ENCODE measurements around the gene PRR14L. TPM values are rescaled to one million over a fixed set of nuclear protein-coding genes. Genes with fewer than 3 reads are reported as not detected.

The PRR14L gene
- total RNA-seq, 4 donors from 2014 or later, result 23.8 to 31.2 (median 30.3) TPM

- ATAC-seq (ENCODE audit: low FRiP score), result peak; percentile 68
- TF ChIP-seq CTCF (IDR thresholded peaks at IDR 0.05), result no peak
- no peak for DNase-seq (ENCODE audit: low spot score)
Observed at GRCh38 chr22:31739795-31740201, 10.1 kb downstream of the PRR14L start.

GRCh38 chr22:31738566-31738965 lies 11.4 kb downstream of the PRR14L start:
- DNase-seq (ENCODE audit: low spot score) (no peak), ATAC-seq (ENCODE audit: low FRiP score) (no peak)
- TF ChIP-seq CTCF (IDR thresholded peaks at IDR 0.05), result no peak

DNA sequence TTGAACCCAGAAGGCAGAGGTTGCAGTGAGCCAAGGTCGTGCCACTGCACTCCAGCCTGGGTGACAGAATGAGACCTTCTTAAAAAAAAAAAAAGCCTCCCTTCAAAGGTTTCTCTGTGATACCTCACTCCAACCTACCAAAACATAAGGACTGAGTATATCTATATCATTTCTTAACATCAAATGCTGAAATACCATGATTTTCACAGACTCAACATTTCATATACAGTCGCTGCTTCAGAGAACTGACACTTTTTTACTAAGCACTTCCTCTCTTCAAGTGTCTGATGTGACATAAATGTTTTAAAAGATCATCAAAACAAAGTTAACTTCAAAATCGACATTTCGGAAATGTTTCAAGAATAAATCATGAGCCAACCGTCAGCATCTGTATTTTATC lies 12.0 kb downstream of the PRR14L start:
- no peak for ATAC-seq (ENCODE audit: low FRiP score)
- DNase-seq (ENCODE audit: low spot score), result no peak
- TF ChIP-seq CTCF (IDR thresholded peaks at IDR 0.05), result no peak

GRCh38 chr22:31736458-31736857 lies 13.5 kb downstream of the PRR14L start:
- ATAC-seq (ENCODE audit: low FRiP score), result no peak
- no peak for TF ChIP-seq CTCF (IDR thresholded peaks at IDR 0.05)
- DNase-seq (ENCODE audit: low spot score), result no peak

- DNase-seq (ENCODE audit: low spot score) (no peak), ATAC-seq (ENCODE audit: low FRiP score) (peak; percentile 55)
- TF ChIP-seq CTCF (IDR thresholded peaks at IDR 0.05), result no peak
Observed at GRCh38 chr22:31734512-31734911, 15.4 kb downstream of the PRR14L start.

DNA sequence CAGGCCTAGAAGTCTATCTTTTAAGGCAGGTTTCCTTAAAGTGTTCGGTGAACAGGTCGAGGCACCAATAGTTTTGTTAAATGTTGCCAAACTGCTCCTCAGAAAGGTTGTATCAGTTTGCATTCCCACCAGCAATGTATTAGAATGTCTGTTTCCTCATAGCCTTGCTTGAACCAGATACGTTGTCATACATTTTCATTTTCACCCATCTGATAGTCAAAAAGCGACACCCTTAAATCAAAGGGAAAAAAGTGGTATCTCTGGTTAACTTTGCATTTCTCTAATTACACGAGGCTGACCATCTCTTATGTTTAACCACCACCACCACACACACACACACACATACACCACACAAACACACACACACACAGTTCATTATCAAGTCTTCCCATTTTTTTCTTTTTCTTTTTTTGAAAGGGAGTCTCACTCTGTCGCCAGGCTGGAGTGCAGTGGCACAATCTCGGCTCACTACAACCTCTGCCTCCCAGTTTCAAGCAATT lies 16.3 kb downstream of the PRR14L start:
- DNase-seq (ENCODE audit: low spot score) (no peak), ATAC-seq (ENCODE audit: low FRiP score) (no peak)
- no peak for TF ChIP-seq CTCF (IDR thresholded peaks at IDR 0.05)

GRCh38 chr22:31732089-31732829 lies 17.7 kb downstream of the PRR14L start:
- DNase-seq (ENCODE audit: low spot score) (no peak), ATAC-seq (ENCODE audit: low FRiP score) (no peak)
- TF ChIP-seq CTCF (IDR thresholded peaks at IDR 0.05), result no peak

Data from omental fat pad (tissue), 4 donors.